ENCODE results near the gene HDGF.

GRCh38 chr1:156768610-156769295 is 17.3 kb upstream of the HDGF start:
- TF ChIP-seq REST (IDR thresholded peaks at IDR 0.05; ENCODE audit: insufficient read depth in 1 of 2, low read depth in 2 of 2, low read length in 2 of 2) (no peak), POLR2AphosphoS5 (IDR thresholded peaks at IDR 0.05; ENCODE audit: low read depth, low read length) (no peak), TAF1 (IDR thresholded peaks at IDR 0.05; ENCODE audit: borderline replicate concordance, insufficient read depth, low read length) (no peak), FOXP2 (optimal IDR thresholded peaks at IDR 0.05; ENCODE audit: borderline replicate concordance, extremely low read depth, extremely low read length, insufficient read depth) (no peak)

All from PFSK-1 (cell line).